ENCODE measurements around the gene CHPF.

DNA sequence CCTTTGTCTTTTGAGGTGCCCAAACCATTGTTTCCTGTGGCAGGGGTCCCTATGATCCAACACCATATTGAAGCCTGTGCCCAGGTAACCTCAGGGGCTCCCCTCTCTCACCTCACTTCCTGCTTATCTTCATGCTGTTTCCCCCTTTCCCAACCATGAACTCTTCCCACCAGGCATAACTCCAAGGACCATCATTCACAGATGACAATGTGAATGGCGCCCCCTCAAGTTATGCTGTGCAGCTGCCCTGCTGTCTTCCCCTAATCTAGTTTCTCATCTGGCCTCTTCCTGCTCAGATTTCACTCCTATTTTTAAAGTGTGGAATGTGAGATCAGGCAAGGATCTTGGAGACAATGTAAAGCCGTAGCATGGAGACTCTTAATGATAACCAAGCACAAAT lies 43.5 kb downstream of the CHPF start:
- TF ChIP-seq, protein P1, sequence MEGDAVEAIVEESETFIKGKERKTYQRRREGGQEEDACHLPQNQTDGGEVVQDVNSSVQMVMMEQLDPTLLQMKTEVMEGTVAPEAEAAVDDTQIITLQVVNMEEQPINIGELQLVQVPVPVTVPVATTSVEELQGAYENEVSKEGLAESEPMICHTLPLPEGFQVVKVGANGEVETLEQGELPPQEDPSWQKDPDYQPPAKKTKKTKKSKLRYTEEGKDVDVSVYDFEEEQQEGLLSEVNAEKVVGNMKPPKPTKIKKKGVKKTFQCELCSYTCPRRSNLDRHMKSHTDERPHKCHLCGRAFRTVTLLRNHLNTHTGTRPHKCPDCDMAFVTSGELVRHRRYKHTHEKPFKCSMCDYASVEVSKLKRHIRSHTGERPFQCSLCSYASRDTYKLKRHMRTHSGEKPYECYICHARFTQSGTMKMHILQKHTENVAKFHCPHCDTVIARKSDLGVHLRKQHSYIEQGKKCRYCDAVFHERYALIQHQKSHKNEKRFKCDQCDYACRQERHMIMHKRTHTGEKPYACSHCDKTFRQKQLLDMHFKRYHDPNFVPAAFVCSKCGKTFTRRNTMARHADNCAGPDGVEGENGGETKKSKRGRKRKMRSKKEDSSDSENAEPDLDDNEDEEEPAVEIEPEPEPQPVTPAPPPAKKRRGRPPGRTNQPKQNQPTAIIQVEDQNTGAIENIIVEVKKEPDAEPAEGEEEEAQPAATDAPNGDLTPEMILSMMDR (conservative IDR thresholded peaks at IDR 0.05 in 1 of 2, IDR thresholded peaks at IDR 0.05 in 1 of 2; ENCODE audit: low read depth in 1 of 2, low read length in 2 of 2) = peak in 1 of 2 donors; percentile 24
- TF ChIP-seq EZH2 (IDR thresholded peaks at IDR 0.05; ENCODE audit: low read length, missing control alignments) = no peak
